NCI-H2196 (cell line): ENCODE results near the gene ATP8B3.

Experiments
- DNase-seq: peaks from one replicate; lab custom pipeline; 2025; ENCODE audit not compliant: unreplicated experiment; lab: John Stamatoyannopoulos, UW

ATP8B3 gene

GRCh38 chr19:1748115-1748872 is 63.8 kb downstream of the ATP8B3 start:
- no peak for DNase-seq

GRCh38 chr19:1747285-1748114 is 64.6 kb downstream of the ATP8B3 start:
- DNase-seq = no peak

- no peak for DNase-seq
Measured at GRCh38 chr19:1746401-1747284, 65.4 kb downstream of the ATP8B3 start.

GRCh38 chr19:1745589-1746031 is 66.5 kb downstream of the ATP8B3 start:
- no peak for DNase-seq

GRCh38 chr19:1744822-1745563 is 67.1 kb downstream of the ATP8B3 start:
- no peak for DNase-seq

GRCh38 chr19:1744133-1744665 is 67.9 kb downstream of the ATP8B3 start:
- DNase-seq = no peak

- no peak for DNase-seq
Measured at GRCh38 chr19:1742989-1743696, 68.9 kb downstream of the ATP8B3 start.

- no peak for DNase-seq
Measured at GRCh38 chr19:1739960-1740629, 72.0 kb downstream of the ATP8B3 start.

- no peak for DNase-seq
Measured at GRCh38 chr19:1736927-1737326, 75.1 kb downstream of the ATP8B3 start.

- DNase-seq = no peak
Measured at GRCh38 chr19:1736280-1736679, 75.8 kb downstream of the ATP8B3 start.

- no peak for DNase-seq
Measured at GRCh38 chr19:1734321-1734966, 77.6 kb downstream of the ATP8B3 start.
